GM18873 (cell line): ENCODE data around the gene RUBCN.
"Not testable (repeated sequence)": the region's sequence is repeated elsewhere in the genome, so short reads cannot be mapped to it uniquely, and the experiment has no call there.

Experiments used
- ATAC-seq: cut with Tn5 transposase; IDR thresholded peaks from one replicate; pipeline ENCODE4 v1.9.1; 2021; ENCODE audit warnings: mild to moderate bottlenecking, moderate library complexity, moderate number of reproducible peaks; ENCODE audit not compliant: unreplicated experiment, low FRiP score

RUBCN gene

DNA sequence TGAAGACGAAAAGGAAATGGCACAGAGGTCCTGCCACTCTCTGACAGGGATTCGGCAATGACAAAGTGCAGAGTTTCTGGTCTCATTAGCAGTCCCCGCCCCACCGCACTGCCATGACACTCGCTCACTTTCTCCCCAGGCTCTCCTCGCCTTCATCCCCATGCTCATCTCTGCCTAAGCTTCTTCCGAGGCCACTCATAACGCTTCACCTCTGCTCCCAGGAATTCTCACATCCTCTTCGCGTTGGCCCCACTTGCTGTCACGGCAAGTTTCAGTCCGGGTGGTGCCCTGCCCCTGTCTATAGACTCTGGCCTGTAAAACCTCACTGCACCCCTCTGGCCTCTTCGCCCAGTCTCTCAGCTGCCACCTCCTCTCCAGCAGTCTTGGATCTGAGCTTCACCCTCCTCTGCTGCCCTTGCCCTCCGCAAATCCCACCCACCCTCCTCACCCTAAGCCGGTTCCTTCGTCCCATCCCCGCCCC lies 654 bp downstream of the RUBCN start:
- no peak for ATAC-seq

DNA sequence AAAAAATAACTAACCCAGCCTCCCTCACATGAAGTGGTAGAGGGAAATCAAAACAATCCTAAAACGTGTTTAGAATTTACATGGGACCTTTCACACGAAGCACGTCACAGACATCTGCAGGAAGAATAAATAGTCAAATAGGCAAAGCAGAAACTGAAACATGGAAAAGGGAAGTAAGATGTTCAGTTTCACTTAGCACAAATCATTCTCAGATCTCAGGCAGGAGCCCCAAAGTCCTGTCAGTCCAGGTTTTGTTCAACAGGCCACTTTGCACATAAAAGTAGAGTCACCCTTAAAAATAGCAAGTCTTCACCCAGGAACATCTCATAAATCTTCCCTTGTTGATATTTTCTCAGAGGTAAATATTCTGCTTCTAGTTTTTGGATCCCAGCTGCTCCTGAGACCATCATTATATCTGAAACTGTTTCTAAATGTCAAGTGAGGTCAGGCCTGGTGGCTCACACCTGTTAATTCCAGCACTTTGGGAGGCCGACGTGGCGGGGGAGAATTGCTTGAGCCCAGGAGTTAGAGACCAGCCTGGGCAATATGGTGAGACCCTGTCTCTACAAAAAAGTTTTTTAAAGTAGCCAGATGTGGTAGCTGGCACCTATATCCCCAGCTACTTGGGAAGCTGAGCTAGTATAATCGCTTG lies 1.9 kb downstream of the RUBCN start:
- ATAC-seq = no peak

DNA sequence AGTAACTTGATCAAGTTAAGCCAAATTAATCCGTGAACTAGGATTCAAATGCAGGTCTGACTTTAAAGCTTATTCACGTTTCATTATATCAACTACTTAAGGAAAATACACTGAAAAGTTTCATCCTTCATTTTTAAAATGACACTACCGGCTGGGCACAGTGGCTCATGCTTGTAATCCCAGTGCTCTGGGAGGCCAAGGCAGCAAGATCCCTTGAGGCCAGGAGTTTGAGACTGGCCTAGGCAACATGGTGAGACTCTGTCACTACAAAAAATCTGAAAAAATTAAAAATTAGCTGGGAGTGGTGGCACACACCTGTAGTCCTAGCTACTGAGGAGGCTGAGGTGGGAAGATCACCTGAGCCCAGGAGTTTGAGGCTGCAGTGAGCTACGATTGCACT lies 3.7 kb downstream of the RUBCN start:
- no peak for ATAC-seq

DNA sequence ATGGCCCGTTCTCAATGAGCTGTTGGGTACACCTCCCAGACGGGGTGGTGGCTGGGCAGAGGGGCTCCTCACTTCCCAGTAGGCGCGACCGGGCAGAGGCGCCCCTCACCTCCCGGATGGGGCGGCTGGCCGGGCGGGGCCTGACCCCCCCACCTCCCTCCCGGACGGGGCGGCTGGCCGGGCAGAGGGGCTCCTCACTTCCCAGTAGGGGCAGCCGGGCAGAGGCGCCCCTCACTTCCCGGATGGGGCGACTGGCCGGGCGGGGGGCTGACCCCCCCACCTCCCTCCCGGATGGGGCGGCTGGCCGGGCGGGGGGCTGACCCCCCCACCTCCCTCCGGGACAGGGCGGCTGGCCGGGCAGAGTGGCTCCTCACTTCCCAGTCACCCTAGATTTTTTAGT lies 5.2 kb downstream of the RUBCN start:
- not testable (repeated sequence) for ATAC-seq

DNA sequence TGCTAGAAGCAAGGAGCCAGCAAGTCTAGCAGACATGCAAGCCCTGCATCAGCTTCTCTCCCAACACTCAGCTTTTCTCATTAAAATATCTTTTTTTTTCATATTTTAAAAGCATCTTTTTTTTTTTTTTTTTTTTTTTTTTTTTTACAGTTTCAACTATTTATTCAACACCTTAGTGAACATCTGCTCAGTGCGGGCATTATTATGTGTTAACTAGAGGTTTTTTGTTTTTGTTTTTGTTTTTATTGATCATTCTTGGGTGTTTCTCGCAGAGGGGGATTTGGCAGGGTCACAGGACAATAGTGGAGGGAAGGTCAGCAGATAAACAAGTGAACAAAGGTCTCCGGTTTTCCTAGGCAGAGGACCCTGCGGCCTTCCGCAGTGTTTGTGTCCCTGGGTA lies 5.9 kb downstream of the RUBCN start:
- ATAC-seq = not testable (repeated sequence)

DNA sequence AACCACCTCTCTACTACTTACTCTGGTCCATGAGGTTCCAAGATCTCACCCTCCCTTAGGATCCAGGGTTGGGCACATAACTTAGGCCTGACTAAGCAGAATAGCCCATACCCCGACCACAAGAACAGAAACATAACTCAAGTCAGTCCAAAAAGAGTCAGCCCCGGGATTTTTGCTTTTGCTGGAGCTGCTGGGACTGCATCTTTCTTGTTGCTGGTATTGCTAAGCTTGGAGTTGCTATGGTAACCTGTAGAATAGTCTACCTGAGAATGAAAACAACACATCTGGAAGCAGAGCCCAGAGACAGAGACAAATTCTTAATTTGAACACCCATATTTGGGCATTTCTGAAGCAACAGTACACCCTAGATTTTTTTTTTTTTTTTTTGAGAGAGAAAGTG lies 6.5 kb downstream of the RUBCN start:
- no peak for ATAC-seq

DNA sequence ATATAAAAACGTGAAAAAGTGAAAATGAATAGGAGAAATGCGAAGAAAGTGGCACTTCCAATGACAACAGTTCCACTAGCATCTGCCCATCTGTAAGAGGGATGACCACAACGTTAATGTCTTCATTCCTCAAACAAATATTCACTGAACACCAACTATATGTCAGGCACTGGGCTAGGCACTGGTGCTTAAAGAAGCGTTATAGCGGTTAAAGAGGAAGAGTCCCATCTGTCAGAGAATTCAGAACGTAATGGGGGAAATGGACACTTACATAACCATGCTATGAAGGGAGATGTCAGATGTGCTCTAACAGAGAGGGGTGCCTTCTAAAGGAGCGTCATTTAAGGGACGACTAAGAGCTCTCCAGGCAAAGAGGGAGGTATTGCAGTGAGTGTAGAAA lies 8.2 kb downstream of the RUBCN start:
- no peak for ATAC-seq

DNA sequence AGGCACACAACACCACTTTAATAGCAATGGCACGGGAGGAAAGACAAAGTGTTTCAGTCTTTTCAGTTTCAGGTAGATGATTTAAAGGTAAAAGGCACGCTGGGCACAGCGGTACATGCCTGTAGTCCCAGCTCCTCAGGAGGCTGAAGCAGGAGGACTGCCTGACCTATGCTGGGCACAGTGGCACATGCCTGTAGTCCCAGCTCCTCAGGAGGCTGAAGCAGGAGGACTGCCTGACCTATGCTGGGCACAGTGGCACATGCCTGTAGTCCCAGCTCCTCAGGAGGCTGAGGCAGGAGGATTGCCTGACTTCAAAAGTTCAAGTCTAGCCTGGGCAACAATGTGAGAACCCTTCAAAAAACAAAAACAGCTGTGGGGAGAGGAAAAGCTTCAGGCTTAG lies 8.8 kb downstream of the RUBCN start:
- ATAC-seq = not testable (repeated sequence)

DNA sequence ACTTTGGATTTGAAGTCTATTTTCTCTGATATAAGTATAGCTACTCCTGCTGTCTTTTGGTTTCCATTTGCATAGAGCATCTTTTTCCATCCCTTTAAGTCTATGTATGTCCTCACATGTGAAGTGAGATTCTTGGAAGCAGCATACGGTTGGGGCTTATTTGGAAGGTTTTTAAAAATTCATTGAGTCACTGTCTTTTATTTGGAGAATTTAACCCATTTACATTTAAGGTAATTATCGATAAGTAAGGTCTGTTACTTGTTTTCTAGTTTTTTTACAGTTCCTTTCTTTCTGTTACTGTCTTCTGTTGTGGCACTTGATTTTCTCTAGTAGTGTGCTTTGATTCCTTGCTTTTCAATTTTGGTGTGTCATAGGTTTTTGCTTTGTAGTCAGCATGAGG lies 14.0 kb downstream of the RUBCN start:
- ATAC-seq = no peak

DNA sequence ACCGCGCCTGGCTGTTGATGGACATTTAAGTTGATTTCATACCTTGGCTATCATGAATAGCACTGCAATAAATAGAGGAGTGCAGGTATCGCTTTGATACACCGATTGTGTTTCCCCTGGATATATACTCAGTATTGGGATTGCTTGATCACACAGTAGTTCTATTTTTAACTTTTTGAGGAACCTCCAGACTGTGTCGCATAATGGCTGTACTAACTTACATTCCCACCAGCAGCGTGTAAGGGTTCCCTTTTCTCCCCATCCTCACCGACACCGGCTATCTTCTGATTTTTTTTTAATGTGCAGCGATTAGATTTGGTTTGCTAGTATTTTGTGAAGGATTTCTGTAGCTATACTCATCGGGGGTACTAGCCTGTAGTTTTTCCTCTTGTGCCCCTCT lies 16.0 kb downstream of the RUBCN start:
- ATAC-seq = no peak

DNA sequence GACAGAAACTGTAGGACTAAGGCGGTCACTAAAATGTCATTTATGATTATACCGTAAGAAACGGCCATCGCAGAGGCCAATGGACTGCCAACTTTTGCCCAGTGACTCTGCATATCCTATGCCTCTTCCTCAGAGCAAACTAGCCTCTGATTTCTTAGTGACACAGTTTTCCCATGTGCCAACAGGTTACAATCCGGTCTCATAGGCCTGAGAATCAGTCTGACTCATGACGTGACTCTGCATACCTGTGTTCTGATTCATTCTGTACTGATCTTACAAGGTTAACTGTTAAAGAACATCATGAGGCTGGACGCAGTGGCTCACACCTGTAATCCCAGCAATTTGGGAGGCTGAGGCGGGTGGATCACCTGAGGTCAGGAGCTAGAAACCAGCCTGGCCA lies 17.8 kb downstream of the RUBCN start:
- ATAC-seq = no peak

DNA sequence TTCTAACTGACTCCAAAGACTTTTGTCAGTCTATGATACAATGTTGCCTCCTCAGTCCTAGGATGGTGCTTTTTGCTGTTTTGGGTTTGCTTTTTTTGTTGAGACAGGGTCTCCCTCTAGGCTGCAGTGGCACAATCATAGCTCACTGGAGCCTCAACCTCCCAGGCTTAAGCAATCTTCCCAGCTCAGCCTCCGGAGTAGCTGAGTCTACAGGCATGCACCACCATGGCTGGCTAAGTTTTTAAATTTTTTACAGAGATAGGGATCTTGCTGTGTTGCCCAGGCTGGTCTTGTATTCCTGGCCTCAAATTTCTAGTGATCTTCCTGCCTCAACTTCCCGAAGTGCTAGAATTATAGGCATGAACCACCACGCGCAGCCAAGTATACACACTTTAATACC lies 22.5 kb downstream of the RUBCN start:
- ATAC-seq = no peak

DNA sequence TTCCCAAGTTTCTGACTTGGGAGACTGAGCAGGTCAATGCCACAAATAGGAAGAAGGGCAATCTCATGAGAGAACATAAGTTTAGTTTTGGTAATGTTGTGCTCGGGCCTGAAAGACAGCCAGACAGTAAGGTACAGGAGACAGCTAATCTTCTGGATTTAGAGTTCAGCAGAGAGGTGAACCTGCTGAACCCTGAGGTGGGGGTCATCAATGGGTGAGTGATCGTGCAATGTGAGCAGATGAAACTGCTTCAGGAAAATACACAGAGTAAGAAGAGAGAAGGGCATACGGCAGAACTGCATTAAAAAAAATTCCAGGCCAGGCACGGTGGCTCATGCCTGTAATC lies 23.3 kb downstream of the RUBCN start:
- no peak for ATAC-seq

DNA sequence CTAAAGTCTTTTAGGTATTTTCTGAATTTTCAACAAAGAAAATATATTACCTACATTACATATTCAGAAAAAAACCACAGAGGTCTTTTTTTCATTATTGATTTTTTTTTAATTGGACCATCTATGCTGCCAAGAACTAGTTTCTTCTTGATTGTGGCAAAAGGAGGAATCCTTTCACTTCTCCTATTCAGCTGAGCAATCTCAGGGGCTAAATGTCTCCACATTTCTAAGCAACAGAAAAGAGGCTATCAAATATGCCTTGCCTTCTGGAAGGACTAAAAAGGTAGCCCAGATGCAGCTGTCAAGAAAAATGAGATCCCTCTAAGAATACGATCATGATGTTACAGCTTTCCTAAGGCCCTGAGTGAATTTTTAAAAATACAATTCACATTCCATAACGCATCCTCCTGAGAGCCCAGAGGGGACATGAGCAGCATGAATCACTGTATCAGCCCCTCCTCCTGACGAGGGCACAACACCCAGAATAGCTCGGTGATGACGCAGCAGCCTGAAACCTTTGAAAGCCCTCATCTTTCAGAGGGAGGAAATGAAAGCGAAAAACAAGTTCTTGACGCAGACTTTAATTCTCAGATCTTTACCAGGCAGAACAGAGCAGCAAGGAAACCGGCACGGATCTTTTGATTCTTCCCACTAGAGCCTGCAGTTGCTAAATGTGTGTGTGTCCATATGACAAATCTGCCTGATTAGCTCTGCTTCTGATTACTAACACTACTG lies 24.6 kb downstream of the RUBCN start:
- peak; percentile 85 for ATAC-seq

DNA sequence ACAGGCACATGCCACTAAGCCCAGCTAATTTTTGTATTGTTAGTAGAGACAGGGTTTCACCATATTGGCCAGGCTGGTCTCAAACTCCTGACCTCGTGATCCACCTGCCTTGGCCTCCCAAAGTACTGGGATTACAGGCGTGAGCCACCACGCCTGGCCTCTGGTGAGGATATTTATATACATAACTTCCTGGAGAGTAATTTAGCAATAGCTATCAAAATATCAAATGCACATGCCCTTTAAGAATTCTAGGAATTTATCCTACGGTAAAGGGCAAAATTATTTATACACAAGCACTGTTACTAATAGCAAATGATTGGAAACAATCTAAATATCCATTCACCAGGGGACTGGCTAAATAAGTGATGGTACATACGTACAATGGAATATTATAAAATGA lies 25.7 kb downstream of the RUBCN start:
- ATAC-seq = not testable (repeated sequence)

DNA sequence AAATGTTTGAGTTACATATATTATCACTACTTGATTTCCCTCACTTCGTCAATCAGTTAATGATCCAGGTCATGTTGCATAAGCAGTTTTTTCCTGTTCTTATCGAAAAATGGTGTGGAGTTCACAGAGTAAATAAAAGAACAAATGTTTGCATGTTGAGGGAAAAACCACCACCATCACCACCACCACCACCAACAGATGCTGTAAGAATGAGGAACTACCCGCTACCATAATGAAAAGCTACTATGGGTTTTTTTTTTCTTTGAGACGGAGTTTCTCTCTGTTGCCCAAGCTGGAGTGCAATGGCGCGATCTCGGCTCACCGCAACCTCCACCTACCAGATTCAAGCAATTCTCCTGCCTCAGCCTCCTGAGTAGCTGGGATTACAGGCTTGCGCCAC lies 27.6 kb downstream of the RUBCN start:
- no peak for ATAC-seq

DNA sequence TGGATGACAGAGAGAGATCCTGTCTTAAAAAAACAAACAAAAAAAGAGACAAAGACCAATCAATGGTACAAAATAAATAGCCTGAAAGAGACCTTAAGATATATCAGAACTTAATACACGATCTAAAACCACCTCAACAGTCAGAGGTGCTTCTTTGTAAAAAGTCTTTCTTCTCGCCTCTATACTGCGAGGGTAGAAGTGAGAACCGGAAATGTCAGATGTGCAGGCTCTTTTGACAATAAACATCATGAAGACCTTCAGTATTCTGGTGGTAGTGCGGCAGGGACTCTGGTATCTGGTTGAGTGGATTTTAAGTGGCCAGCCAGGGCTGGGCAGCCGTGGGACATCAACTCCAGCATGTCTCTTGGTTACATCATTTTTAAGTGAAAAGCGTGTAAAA lies 30.0 kb downstream of the RUBCN start:
- ATAC-seq = no peak

DNA sequence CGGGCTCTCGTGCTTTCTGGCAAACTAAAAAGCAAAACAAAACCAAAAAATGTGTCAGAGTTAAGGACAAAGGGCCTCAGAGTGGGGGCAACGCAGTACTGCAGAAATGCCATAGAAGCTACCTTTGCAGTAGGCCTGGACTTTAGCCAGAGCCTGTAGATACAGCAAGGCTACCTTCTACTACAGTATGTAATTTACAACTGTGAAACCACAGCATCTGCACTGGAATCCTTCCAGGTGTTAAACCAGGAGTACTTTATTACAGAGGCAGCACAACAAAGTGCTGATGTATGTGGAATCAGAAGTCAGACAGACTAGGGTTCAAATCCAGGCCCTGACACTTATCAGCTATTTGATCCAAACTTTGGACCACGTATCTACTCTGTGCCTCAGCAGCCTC lies 34.9 kb downstream of the RUBCN start:
- no peak for ATAC-seq

DNA sequence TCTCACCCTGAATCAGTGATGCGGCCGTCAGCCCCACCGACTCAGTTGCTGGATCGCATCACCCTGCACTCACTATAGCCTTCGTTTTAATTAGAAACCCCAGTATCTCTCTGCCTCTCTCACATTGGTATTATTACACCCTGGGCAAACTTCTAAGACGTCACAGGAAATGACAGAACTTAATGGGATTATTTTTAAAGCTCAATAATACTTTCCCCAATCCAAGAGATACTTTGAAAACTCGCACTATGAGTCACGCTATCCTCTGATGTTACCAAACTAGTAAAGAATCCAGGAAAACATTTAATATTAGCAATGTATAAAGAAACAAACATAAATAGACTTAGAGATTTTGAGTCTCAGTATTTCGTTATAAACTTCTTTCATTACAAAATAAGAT lies 36.6 kb downstream of the RUBCN start:
- ATAC-seq = no peak

DNA sequence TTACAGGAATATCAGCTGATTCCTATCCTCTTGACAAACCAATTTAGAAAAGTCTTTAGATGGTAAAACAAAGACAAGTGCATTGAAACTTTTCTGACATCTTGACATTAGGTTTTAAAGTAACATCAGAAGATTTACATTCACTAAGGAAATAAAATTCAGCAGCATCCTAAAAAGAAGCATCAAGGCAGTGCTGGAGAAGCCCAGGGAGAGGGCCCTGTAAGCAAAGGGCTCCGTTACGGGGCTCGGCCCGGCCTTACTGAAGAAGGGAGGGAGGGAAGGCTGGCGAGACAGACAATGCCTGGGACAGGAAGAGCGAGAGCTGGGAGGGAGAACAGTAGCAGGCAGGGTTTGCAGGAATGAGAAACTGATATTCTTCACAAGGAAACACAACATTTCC lies 39.3 kb downstream of the RUBCN start:
- no peak for ATAC-seq

DNA sequence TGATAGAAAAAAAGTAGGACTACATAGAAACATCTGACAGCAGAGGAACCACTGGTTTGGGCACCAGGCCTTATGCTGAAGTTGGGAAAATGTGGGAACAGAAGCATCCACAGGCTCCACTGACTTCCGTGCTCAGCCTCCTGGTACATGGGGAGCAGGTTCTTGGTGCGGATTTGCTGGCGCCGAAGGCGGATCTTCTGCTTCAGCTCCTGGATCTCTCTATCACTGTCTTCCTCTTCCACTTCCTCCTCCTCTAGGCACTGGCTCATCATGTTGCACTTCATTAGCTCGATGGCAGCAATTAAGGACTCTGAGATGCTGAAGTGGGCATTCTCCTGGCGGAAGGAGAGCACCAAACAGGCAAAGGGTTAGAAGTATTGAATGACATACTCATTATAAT lies 42.5 kb downstream of the RUBCN start:
- ATAC-seq = no peak

DNA sequence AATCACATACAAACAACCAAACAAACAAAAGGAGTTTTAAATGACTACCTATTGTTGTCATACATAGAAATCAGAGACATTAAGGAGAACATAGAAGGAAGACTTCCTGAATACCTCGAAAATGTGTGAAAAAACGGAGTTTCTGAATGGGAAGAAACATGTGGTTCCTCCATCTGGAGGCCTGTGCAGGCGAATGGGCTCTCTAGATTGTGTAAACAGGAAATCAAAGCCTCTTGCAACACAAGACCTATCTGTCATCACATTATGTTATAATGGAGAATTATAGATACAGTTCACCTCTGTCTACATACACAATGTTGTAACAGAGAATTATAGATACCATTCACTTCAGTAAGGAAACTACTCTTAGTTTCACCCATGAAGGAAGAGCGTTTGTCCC lies 44.1 kb downstream of the RUBCN start:
- ATAC-seq = no peak
